Ishikawa (cell line): ENCODE data around the gene PKLR.

Experiments
- CEBPB ChIP-seq: IDR thresholded peaks from 2 replicates; pipeline ENCODE4 v1.6.1; 2012
- CREB1 ChIP-seq: IDR thresholded peaks from 2 replicates; pipeline ENCODE4 v1.6.1; 2012; ENCODE audit warnings: low read depth
- EGR1 ChIP-seq: IDR thresholded peaks from 2 replicates; pipeline ENCODE4 v1.6.1; 2012
- EP300 ChIP-seq: IDR thresholded peaks from 2 replicates; pipeline ENCODE4 v1.6.1; 2012; ENCODE audit warnings: borderline replicate concordance
- FOXM1 ChIP-seq: IDR thresholded peaks from 2 replicates; pipeline ENCODE4 v1.6.1; 2012; ENCODE audit warnings: low read depth, borderline replicate concordance
- NFIC ChIP-seq: IDR thresholded peaks from 2 replicates; pipeline ENCODE4 v1.6.1; 2012
- RAD21 ChIP-seq: IDR thresholded peaks from 2 replicates; pipeline ENCODE4 v1.6.1; 2012; ENCODE audit warnings: low read depth
- TAF1 ChIP-seq: IDR thresholded peaks from 2 replicates; pipeline ENCODE4 v1.6.1; 2012; ENCODE audit warnings: low read depth, mild to moderate bottlenecking
- TCF12 ChIP-seq: IDR thresholded peaks from 2 replicates; pipeline ENCODE4 v1.6.1; 2012; ENCODE audit warnings: low read depth
- TEAD4 ChIP-seq: IDR thresholded peaks from 2 replicates; pipeline ENCODE4 v1.6.1; 2012
- YY1 ChIP-seq: IDR thresholded peaks from 2 replicates; pipeline ENCODE4 v1.6.1; 2012; ENCODE audit warnings: low read depth
- ZBTB7A ChIP-seq: IDR thresholded peaks from 2 replicates; pipeline ENCODE4 v1.6.1; 2012; ENCODE audit warnings: low read depth
- TF ChIP-seq, protein P1 (sequence below): IDR thresholded peaks from 2 replicates; pipeline ENCODE4 v1.6.1; 2012
- TF ChIP-seq, protein P2 (sequence below): IDR thresholded peaks from 2 replicates; pipeline ENCODE4 v1.6.1; 2012
- TF ChIP-seq, protein P3 (sequence below): IDR thresholded peaks from 2 replicates; pipeline ENCODE4 v1.6.1; 2012; ENCODE audit warnings: low read depth, mild to moderate bottlenecking

PKLR gene

DNA sequence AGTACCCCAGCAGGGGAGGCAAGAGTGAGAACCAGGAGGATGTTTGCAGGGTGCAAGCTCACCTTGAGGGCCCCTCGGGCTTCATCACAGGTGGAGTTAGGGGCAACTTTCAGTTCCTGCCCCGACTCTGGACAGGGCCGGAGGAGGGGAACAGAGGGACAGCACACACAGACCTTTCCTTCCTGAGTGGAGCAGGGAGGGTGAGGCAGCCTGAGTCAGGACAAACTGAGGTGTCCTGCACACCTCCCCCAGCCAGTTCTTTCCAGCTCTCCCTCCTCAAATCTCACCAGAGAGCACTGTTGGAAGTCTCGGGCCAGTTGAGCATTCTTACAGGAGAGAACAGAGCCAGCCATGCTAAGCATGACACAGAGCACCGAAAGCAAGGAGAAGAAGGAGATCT lies 47.4 kb downstream of the PKLR start:
- TF ChIP-seq ZBTB7A, result no peak

DNA sequence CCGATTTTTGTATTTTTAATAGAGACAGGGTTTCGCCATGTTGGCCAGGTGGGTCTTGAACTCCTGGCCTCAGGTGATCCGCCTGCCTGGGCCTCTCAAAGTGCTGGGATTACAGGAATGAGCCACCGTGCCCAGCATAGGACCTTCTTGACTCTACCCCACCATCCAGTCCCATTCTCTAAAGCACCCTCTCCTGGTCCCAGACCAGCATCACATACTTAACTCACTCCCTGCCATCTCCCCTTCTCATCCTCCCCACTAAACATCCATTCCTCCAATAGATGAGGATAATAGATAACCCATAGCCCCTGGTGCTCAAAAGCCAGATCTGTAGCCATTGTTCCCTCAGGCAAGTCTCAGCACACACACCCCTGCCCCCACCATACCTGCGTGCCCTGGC lies 48.0 kb downstream of the PKLR start:
- TF ChIP-seq, protein P1, sequence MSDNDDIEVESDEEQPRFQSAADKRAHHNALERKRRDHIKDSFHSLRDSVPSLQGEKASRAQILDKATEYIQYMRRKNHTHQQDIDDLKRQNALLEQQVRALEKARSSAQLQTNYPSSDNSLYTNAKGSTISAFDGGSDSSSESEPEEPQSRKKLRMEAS, result no peak
- no peak for TF ChIP-seq TAF1
- TF ChIP-seq EP300, result no peak
- no peak for TF ChIP-seq TCF12
- TF ChIP-seq, protein P2, sequence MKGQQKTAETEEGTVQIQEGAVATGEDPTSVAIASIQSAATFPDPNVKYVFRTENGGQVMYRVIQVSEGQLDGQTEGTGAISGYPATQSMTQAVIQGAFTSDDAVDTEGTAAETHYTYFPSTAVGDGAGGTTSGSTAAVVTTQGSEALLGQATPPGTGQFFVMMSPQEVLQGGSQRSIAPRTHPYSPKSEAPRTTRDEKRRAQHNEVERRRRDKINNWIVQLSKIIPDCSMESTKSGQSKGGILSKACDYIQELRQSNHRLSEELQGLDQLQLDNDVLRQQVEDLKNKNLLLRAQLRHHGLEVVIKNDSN, result no peak
- TF ChIP-seq EGR1, result no peak
- no peak for TF ChIP-seq RAD21

DNA sequence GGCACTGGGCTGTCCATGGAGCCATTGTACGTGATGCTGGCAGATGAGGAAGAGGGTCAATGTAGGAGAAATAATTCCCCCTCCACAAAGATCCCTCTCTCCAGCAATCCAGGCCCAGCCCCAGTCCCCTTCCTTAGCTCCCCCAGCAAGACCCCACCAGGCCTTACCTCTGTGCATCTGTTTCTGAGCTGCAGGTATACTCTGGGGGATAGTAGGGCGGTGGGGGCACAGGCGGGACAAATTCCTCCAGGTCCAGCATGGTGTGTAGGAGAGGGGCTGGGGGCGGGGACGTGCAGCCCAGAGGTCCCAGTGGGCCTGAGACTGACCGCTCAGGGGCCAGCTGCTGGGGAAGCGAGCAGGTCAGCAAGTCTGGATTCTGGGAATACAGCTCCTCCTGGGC lies 49.7 kb downstream of the PKLR start:
- TF ChIP-seq CREB1 (no peak), RAD21 (no peak), TEAD4 (no peak), CEBPB (no peak), TAF1 (no peak), EGR1 (no peak), ZBTB7A (no peak), FOXM1 (no peak), NFIC (no peak)
- TF ChIP-seq, protein P3, sequence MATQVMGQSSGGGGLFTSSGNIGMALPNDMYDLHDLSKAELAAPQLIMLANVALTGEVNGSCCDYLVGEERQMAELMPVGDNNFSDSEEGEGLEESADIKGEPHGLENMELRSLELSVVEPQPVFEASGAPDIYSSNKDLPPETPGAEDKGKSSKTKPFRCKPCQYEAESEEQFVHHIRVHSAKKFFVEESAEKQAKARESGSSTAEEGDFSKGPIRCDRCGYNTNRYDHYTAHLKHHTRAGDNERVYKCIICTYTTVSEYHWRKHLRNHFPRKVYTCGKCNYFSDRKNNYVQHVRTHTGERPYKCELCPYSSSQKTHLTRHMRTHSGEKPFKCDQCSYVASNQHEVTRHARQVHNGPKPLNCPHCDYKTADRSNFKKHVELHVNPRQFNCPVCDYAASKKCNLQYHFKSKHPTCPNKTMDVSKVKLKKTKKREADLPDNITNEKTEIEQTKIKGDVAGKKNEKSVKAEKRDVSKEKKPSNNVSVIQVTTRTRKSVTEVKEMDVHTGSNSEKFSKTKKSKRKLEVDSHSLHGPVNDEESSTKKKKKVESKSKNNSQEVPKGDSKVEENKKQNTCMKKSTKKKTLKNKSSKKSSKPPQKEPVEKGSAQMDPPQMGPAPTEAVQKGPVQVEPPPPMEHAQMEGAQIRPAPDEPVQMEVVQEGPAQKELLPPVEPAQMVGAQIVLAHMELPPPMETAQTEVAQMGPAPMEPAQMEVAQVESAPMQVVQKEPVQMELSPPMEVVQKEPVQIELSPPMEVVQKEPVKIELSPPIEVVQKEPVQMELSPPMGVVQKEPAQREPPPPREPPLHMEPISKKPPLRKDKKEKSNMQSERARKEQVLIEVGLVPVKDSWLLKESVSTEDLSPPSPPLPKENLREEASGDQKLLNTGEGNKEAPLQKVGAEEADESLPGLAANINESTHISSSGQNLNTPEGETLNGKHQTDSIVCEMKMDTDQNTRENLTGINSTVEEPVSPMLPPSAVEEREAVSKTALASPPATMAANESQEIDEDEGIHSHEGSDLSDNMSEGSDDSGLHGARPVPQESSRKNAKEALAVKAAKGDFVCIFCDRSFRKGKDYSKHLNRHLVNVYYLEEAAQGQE, result no peak
- TF ChIP-seq, protein P2, result no peak

DNA sequence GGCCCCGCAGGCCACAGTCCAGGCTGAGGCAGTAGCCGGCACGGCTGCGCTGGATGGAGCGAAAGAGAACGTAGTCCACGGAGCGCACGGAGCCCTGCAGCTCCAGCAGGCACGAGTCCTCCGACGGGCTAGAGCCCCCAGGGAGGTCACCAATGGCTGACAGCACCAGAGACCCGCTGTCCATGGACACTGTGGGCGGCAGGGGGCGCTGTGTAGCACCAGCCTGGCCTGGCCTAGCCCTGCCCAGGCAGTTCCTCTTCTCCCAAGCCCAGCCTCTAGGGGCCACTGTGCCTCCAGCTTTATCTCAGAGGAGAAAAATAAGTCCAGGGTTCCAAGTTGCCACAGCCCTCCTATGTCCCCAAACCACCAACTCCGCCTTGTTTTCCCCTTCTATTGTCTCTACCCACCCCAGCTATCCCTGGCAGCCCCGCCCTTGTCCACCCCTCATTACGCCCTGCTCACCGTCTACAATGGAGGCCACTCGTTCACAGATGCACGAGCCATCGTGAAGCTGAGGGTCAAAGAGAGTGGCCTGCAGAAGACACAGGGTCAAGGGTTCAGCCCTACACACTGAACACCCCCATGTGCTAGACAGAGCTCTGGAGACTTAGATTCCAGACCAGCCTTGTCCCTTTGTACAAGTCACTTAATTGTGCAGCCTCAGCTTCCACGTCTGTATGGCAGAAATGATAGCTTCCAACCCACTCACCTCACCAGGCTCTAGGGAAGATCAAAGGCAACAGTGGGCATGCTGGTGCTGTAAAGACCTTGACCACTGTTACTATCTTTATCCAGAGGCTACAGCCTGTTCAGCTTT lies 50.4 kb downstream of the PKLR start:
- TF ChIP-seq TCF12 (0 out of 2 replicates have a peak, but pooled peaks have one; percentile 19), YY1 (peak; percentile 80), RAD21 (peak; percentile 87), ZBTB7A (no peak), CREB1 (no peak), EGR1 (no peak)
- TF ChIP-seq, protein P2, result no peak
- TF ChIP-seq, protein P3, result no peak

DNA sequence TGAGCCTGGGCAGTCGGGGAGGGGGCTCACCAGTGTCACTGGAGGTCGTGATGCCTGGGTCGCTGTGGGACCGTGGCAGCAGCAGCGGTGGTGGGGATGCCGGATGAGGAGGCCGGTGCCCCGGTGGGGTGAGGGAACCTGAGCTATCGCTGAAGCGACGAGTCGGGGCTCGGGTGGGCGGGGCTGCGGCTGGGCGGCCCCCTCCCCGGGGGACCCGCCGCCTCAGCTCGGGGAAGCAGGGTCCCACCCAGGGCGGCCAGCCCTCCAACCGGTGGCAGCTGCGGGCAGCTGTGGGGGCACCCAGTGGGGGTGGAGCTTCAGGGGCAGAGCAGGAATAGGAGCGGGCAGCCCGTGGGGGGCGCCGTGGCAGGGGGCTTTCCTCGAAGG lies 51.0 kb downstream of the PKLR start:
- TF ChIP-seq YY1 (no peak), RAD21 (no peak), FOXM1 (no peak), CREB1 (no peak), EP300 (no peak), TCF12 (no peak), TAF1 (no peak), NFIC (no peak), TEAD4 (no peak), EGR1 (no peak)
- TF ChIP-seq, protein P2, result no peak
